HCT116 (cell line): ENCODE data around the gene KIF1A. TPM values are rescaled to one million over a fixed set of nuclear protein-coding genes. Genes with fewer than 3 reads are reported as not detected.

Experiments
- ATAC-seq: fragments of 200-7000 bp; cut with Tn5 transposase; 2 replicates; pipeline ENCODE4 v1.9.1; 2020; ENCODE audit warnings: mild to moderate bottlenecking, moderate library complexity
- BruUV-seq: library from RNA; stranded (reverse); fragments of 400-500 nt; replicated peaks from 2 replicates; lab custom pipeline; 2021; lab: Mats Ljungman, UMichigan
- CTCF ChIA-PET: fragments of 300-600 bp; sonication (Branson Sonifier 250); formaldehyde crosslinking; loops from one replicate; lab custom pipeline; 2021; ENCODE audit warnings: antibody characterized with exemption; lab: Charles Lee
- POLR2A ChIA-PET: fragments of 300-600, 350-600 bp; sonication (Branson Sonifier 250); formaldehyde crosslinking; loops from one replicate; lab custom pipeline; 2021; ENCODE audit warnings: antibody characterized with exemption; lab: Charles Lee
- RAD21 ChIA-PET, 2 experiments: fragments of 300-600 bp; sonication (Branson Sonifier 250); formaldehyde crosslinking; loops; one replicate each; lab custom pipeline; 2023; ENCODE audit warnings: low total read pairs in 2 of 2; ENCODE audit not compliant: uncharacterized antibody in 2 of 2, unreplicated experiment in 2 of 2, low non-redundant PET in 1 of 2; lab: Charles Lee
- DNase-seq: peaks from one replicate; pipeline ENCODE4 v3.0.0-alpha.2; 2010; ENCODE audit warnings: low read depth, low spot score
- H2AFZ ChIP-seq: fragments of 200-600 bp; shearing (Covaris generic), sonication (generic); 2 replicates; pipeline ENCODE4 v1.6.1; 2017; ENCODE audit warnings: low read depth, mixed run types, mixed read lengths, antibody characterized with exemption, low read length; ENCODE audit not compliant: poor library complexity, severe bottlenecking
- H3K27ac ChIP-seq: 2 replicates; pipeline ENCODE4 v1.5.1; 2012; ENCODE audit warnings: low read depth, low read length
- H3K27me3 ChIP-seq: fragments of 200-600 bp; sonication (generic); 2 replicates; pipeline ENCODE4 v1.6.1; 2016; ENCODE audit warnings: mixed run types, low read length, mixed read lengths; ENCODE audit not compliant: insufficient read depth
- H3K36me3 ChIP-seq, 2 experiments: fragments of 200-500 bp in 1 of 2; fragments of 200-600 bp in 1 of 2; sonication (Bioruptor generic) in 1 of 2; sonication (generic) in 1 of 2; 2 replicates each; pipeline versions ENCODE4 v1.5.1 to v1.6.1; 2014 to 2016; ENCODE audit warnings: low read length in 2 of 2, inconsistent platforms in 1 of 2, mixed read lengths in 1 of 2, mixed run types in 1 of 2; ENCODE audit not compliant: insufficient read depth in 2 of 2, control insufficient read depth in 1 of 2
- H3K4me1 ChIP-seq, 2 experiments: fragments of 200-600 bp in 1 of 2; sonication (generic) in 1 of 2; 2 replicates each; pipeline versions ENCODE4 v1.5.1 to v1.6.1; 2012 to 2017; ENCODE audit warnings: low read length in 2 of 2, inconsistent platforms in 1 of 2, mild to moderate bottlenecking in 1 of 2, mixed read lengths in 1 of 2, mixed run types in 1 of 2, moderate library complexity in 1 of 2; ENCODE audit not compliant: insufficient read depth in 2 of 2, control insufficient read depth in 1 of 2
- H3K4me2 ChIP-seq: fragments of 200-600 bp; sonication (generic); 2 replicates; pipeline ENCODE4 v1.6.1; 2017; ENCODE audit warnings: mixed run types, low read length, mixed read lengths
- H3K4me3 ChIP-seq, 2 experiments: fragments of 200-600 bp in 1 of 2; sonication (generic) in 1 of 2; replicated peaks in 1 of 2; 2 replicates each; pipeline ENCODE4 v1.5.1; 2011 to 2016; ENCODE audit warnings: low read length in 2 of 2, control low read depth in 1 of 2, low read depth in 1 of 2, mild to moderate bottlenecking in 1 of 2, mixed read lengths in 1 of 2, mixed run types in 1 of 2
- H3K79me2 ChIP-seq: fragments of 200-600 bp; sonication (generic); 2 replicates; pipeline ENCODE4 v1.6.1; 2017; ENCODE audit warnings: mild to moderate bottlenecking, mixed run types, low read length, moderate library complexity, mixed read lengths; ENCODE audit not compliant: insufficient read depth
- H3K9ac ChIP-seq: fragments of 200-600 bp; sonication (generic); 2 replicates; pipeline ENCODE4 v1.6.1; 2016; ENCODE audit warnings: low read length, mixed read lengths
- H3K9me2 ChIP-seq: fragments of 200-600 bp; sonication (generic), shearing (Covaris generic); 2 replicates; pipeline ENCODE4 v1.6.1; 2017; ENCODE audit warnings: mixed run types, mild to moderate bottlenecking, moderate library complexity; ENCODE audit not compliant: insufficient read depth
- H3K9me3 ChIP-seq, 2 experiments: fragments of 200-500 bp in 1 of 2; fragments of 200-600 bp in 1 of 2; sonication (Bioruptor generic) in 1 of 2; sonication (generic) in 1 of 2; 2 replicates each; pipeline ENCODE4 v1.6.1; 2014 to 2017; ENCODE audit warnings: low read length in 2 of 2, mixed read lengths in 2 of 2, inconsistent platforms in 1 of 2, low read depth in 1 of 2, mild to moderate bottlenecking in 1 of 2, mixed run types in 1 of 2, moderate library complexity in 1 of 2; ENCODE audit not compliant: control insufficient read depth in 1 of 2, insufficient read depth in 1 of 2
- H4K20me1 ChIP-seq: fragments of 200-600 bp; sonication (generic), shearing (Covaris generic); 2 replicates; pipeline ENCODE4 v1.6.1; 2017; ENCODE audit warnings: mixed run types, mild to moderate bottlenecking, moderate library complexity; ENCODE audit not compliant: insufficient read depth
- EGR1 ChIP-seq: IDR thresholded peaks from 2 replicates; pipeline ENCODE4 v1.6.1; 2012; ENCODE audit warnings: low read depth
- EZH2phosphoT487 ChIP-seq: fragments of 200-600 bp; IDR thresholded peaks from 2 replicates; pipeline ENCODE4 v1.6.1; 2018; ENCODE audit warnings: antibody characterized with exemption, borderline replicate concordance
- FOSL1 ChIP-seq: IDR thresholded peaks from 2 replicates; pipeline ENCODE4 v1.6.1; 2012; ENCODE audit warnings: low read depth
- MAX ChIP-seq: IDR thresholded peaks from 2 replicates; pipeline ENCODE4 v1.6.1; 2012
- POLR2AphosphoS5 ChIP-seq: IDR thresholded peaks from 2 replicates; pipeline ENCODE4 v1.6.1; 2011; ENCODE audit warnings: mild to moderate bottlenecking, low read depth, low read length, moderate library complexity
- REST ChIP-seq: IDR thresholded peaks from 2 replicates; pipeline ENCODE4 v1.6.1; 2012; ENCODE audit warnings: low read depth
- SRF ChIP-seq: IDR thresholded peaks from 2 replicates; pipeline ENCODE4 v1.6.1; 2012; ENCODE audit warnings: low read depth
- YY1 ChIP-seq: IDR thresholded peaks from 2 replicates; pipeline ENCODE4 v1.6.1; 2011; ENCODE audit warnings: low read length, low read depth, moderate library complexity, mild to moderate bottlenecking; ENCODE audit not compliant: insufficient replicate concordance; ENCODE audit errors: extremely low read depth
- ZFX ChIP-seq: fragments of 450-650 bp; IDR thresholded peaks from 2 replicates; pipeline ENCODE4 v1.6.1; 2017
- intact Hi-C: fragments of 100-400 bp; cut with micrococcal nuclease; formaldehyde crosslinking; loops from 2 replicates; pipeline ENCODE4 v1.10.0; 2022
- total RNA-seq: library from RNA; stranded (reverse); gene quantifications from one replicate; pipeline ENCODE4 v1.2.1, GENCODE V29; 2021; ENCODE audit not compliant: unreplicated experiment

The KIF1A gene
- total RNA-seq, 1 experiment from 2014 or later = 0.27 TPM

GRCh38 chr2:240704651-240705050 lies 115.4 kb downstream of the KIF1A start:
- ATAC-seq = no peak
- no peak for DNase-seq
- no peaks in the 10 kb centered on the region for H3K79me2 ChIP-seq
- no peaks in the 10 kb centered on the region for H3K4me1 ChIP-seq
- no peaks in the 10 kb centered on the region for H3K36me3 ChIP-seq
- H3K9ac ChIP-seq = no peak overlapping the region
- no peak overlapping the region for H3K27ac ChIP-seq
- intact Hi-C loops = loop anchor here (5.0 kb wide), 2 partner anchors 37 to 207 kb away; no protein-coding TSS in a partner anchor
- no peak overlapping the region for H2AFZ ChIP-seq
- H3K4me2 ChIP-seq = no peak overlapping the region
- BruUV-seq = no TSS peak
- no peaks in the 10 kb centered on the region for H4K20me1 ChIP-seq
- POLR2A ChIA-PET = no interaction called here
- no peaks in the 10 kb centered on the region for H3K9me3 ChIP-seq
- TF ChIP-seq ZFX (no peak), EZH2phosphoT487 (no peak), POLR2AphosphoS5 (no peak), MAX (no peak), FOSL1 (no peak), YY1 (no peak), EGR1 (no peak), REST (no peak), SRF (no peak)
- TF ChIP-seq, all 23 proteins: peak for 0
- ChIA-PET RAD21 (no interaction called here), CTCF (no interaction called here)
- H3K9me2 ChIP-seq = no peaks in the 10 kb centered on the region
- H3K4me3 ChIP-seq = no peak overlapping the region
- H3K27me3 ChIP-seq = no peaks in the 10 kb centered on the region; the same call in 1 of the 2 replicates
